WTC11 (cell line): ENCODE data around the gene RIMS4. TPM values are rescaled to one million over a fixed set of nuclear protein-coding genes. Genes with fewer than 3 reads are reported as not detected.

ENCODE experiments used
- ATAC-seq: fragments of 200-7000 bp; cut with Tn5 transposase; 2 replicates; pipeline ENCODE4 v1.10.0; 2021; ENCODE audit warnings: mild to moderate bottlenecking, moderate library complexity
- CTCF ChIA-PET: fragments of 300-600 bp; sonication (Branson Sonifier 250); formaldehyde crosslinking; loops from one replicate; lab custom pipeline; 2021; ENCODE audit warnings: antibody characterized with exemption; lab: Charles Lee
- POLR2A ChIA-PET: fragments of 350-600 bp; sonication (Branson Sonifier 250); formaldehyde crosslinking; loops from one replicate; lab custom pipeline; 2021; ENCODE audit warnings: antibody characterized with exemption; lab: Charles Lee
- DNase-seq: peaks from one replicate; pipeline ENCODE4 v3.0.0; 2021; ENCODE audit warnings: low spot score
- H3K27ac Mint-ChIP-seq: 2 replicates; pipeline ENCODE4 v1.8.0; 2021; ENCODE audit warnings: mixed read lengths
- H3K27me3 Mint-ChIP-seq: 2 replicates; pipeline ENCODE4 v1.8.0; 2021; ENCODE audit warnings: low read depth, mild to moderate bottlenecking, moderate library complexity, mixed read lengths
- H3K36me3 Mint-ChIP-seq: 2 replicates; pipeline ENCODE4 v1.8.0; 2021; ENCODE audit warnings: mixed read lengths
- H3K4me1 Mint-ChIP-seq: 2 replicates; pipeline ENCODE4 v1.8.0; 2022; ENCODE audit warnings: mixed read lengths
- H3K4me3 Mint-ChIP-seq: 2 replicates; pipeline ENCODE4 v1.8.0; 2021; ENCODE audit warnings: mild to moderate bottlenecking, moderate library complexity, mixed read lengths
- H3K9me3 Mint-ChIP-seq: 2 replicates; pipeline ENCODE4 v1.8.0; 2021; ENCODE audit warnings: mixed read lengths
- AFF4 ChIP-seq: sonication (generic); formaldehyde crosslinking; IDR thresholded peaks from 2 replicates; pipeline ENCODE4 v1.8.1; 2023; ENCODE audit warnings: mild to moderate bottlenecking, missing genetic modification reagents, borderline replicate concordance
- GABPB1 ChIP-seq: sonication (generic); formaldehyde crosslinking; IDR thresholded peaks from 2 replicates; pipeline ENCODE4 v1.8.1; 2023; ENCODE audit warnings: mild to moderate bottlenecking, missing genetic modification reagents
- JUN ChIP-seq: sonication (generic); formaldehyde crosslinking; IDR thresholded peaks from 2 replicates; pipeline ENCODE4 v1.8.0; 2023; ENCODE audit warnings: mild to moderate bottlenecking, missing genetic modification reagents
- NR2C2 ChIP-seq: sonication (generic); formaldehyde crosslinking; IDR thresholded peaks from 2 replicates; pipeline ENCODE4 v1.8.0; 2022; ENCODE audit warnings: mild to moderate bottlenecking, missing genetic modification reagents
- PREB ChIP-seq: sonication (generic); formaldehyde crosslinking; IDR thresholded peaks from 2 replicates; pipeline ENCODE4 v1.8.1; 2022; ENCODE audit warnings: mild to moderate bottlenecking, missing genetic modification reagents, moderate library complexity, borderline replicate concordance
- SOX15 ChIP-seq: fragments of 250-450 bp; sonication (Bioruptor Pico); IDR thresholded peaks from 2 replicates; pipeline ENCODE4 v1.9.0; 2021; ENCODE audit warnings: mild to moderate bottlenecking
- SP1 ChIP-seq: sonication (generic); formaldehyde crosslinking; conservative IDR thresholded peaks from 2 replicates; pipeline ENCODE4 v1.8.1; 2022; ENCODE audit warnings: missing genetic modification reagents
- TCF7 ChIP-seq: sonication (generic); formaldehyde crosslinking; IDR thresholded peaks from 2 replicates; pipeline ENCODE4 v1.8.0; 2022; ENCODE audit warnings: mild to moderate bottlenecking, low read depth, missing genetic modification reagents, moderate library complexity
- TEAD1 ChIP-seq: sonication (generic); formaldehyde crosslinking; IDR thresholded peaks from 2 replicates; pipeline ENCODE4 v1.8.0; 2022; ENCODE audit warnings: mild to moderate bottlenecking, missing genetic modification reagents
- TP53 ChIP-seq: sonication (generic); formaldehyde crosslinking; IDR thresholded peaks from 2 replicates; pipeline ENCODE4 v1.8.1; 2023; ENCODE audit warnings: mild to moderate bottlenecking, missing genetic modification reagents
- USF2 ChIP-seq: sonication (generic); formaldehyde crosslinking; IDR thresholded peaks from 2 replicates; pipeline ENCODE4 v1.8.1; 2023; ENCODE audit warnings: mild to moderate bottlenecking, missing genetic modification reagents, moderate library complexity
- ZNF232 ChIP-seq: sonication (generic); formaldehyde crosslinking; IDR thresholded peaks from 2 replicates; pipeline ENCODE4 v1.8.0; 2022; ENCODE audit warnings: mild to moderate bottlenecking, missing genetic modification reagents
- ZNF317 ChIP-seq: sonication (generic); formaldehyde crosslinking; IDR thresholded peaks from 2 replicates; pipeline ENCODE4 v1.8.1; 2023; ENCODE audit warnings: low read depth, mild to moderate bottlenecking, moderate library complexity, missing genetic modification reagents, borderline replicate concordance
- total RNA-seq: library from RNA; stranded (reverse); gene quantifications from 3 replicates; pipeline ENCODE4 v1.2.3, GENCODE V29; 2021
- TF ChIP-seq, protein P1 (sequence below): sonication (generic); formaldehyde crosslinking; IDR thresholded peaks from 2 replicates; pipeline ENCODE4 v1.8.0; 2022; ENCODE audit warnings: missing genetic modification reagents
- TF ChIP-seq, protein P2 (sequence below): sonication (generic); formaldehyde crosslinking; IDR thresholded peaks from 2 replicates; pipeline ENCODE4 v1.8.0; 2023; ENCODE audit warnings: missing genetic modification reagents
- TF ChIP-seq, protein P3 (sequence below): fragments of 200-600 bp; IDR thresholded peaks from 2 replicates; pipeline ENCODE4 v1.8.0; 2022; ENCODE audit warnings: antibody characterized with exemption

The RIMS4 gene
- total RNA-seq, 1 experiment from 2014 or later, result 24.8 TPM

- ChIA-PET POLR2A (no interaction called here), CTCF (interaction anchor here (1.5 to 2.8 kb wide), 3 partner anchors 17 to 31 kb away, joined by 3 to 14 read pairs (median 6); no protein-coding TSS in a partner anchor)
- no peak for TF ChIP-seq ZNF232 (CRISPR knock-in tag)
- TF ChIP-seq SOX15 (CRISPR knock-in tag), result no peak
- no peak for TF ChIP-seq PREB (CRISPR knock-in tag)
- no peak for TF ChIP-seq JUN (CRISPR knock-in tag)
- TF ChIP-seq TP53 (CRISPR knock-in tag), result no peak
- TF ChIP-seq, protein P1, sequence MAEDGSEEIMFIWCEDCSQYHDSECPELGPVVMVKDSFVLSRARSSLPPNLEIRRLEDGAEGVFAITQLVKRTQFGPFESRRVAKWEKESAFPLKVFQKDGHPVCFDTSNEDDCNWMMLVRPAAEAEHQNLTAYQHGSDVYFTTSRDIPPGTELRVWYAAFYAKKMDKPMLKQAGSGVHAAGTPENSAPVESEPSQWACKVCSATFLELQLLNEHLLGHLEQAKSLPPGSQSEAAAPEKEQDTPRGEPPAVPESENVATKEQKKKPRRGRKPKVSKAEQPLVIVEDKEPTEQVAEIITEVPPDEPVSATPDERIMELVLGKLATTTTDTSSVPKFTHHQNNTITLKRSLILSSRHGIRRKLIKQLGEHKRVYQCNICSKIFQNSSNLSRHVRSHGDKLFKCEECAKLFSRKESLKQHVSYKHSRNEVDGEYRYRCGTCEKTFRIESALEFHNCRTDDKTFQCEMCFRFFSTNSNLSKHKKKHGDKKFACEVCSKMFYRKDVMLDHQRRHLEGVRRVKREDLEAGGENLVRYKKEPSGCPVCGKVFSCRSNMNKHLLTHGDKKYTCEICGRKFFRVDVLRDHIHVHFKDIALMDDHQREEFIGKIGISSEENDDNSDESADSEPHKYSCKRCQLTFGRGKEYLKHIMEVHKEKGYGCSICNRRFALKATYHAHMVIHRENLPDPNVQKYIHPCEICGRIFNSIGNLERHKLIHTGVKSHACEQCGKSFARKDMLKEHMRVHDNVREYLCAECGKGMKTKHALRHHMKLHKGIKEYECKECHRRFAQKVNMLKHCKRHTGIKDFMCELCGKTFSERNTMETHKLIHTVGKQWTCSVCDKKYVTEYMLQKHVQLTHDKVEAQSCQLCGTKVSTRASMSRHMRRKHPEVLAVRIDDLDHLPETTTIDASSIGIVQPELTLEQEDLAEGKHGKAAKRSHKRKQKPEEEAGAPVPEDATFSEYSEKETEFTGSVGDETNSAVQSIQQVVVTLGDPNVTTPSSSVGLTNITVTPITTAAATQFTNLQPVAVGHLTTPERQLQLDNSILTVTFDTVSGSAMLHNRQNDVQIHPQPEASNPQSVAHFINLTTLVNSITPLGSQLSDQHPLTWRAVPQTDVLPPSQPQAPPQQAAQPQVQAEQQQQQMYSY (CRISPR knock-in tag), result no peak
- TF ChIP-seq USF2 (CRISPR knock-in tag), result no peak
- TF ChIP-seq TCF7 (CRISPR knock-in tag), result no peak
- no peak for TF ChIP-seq GABPB1
- TF ChIP-seq SP1 (CRISPR knock-in tag), result no peak
- no peak for TF ChIP-seq AFF4 (CRISPR knock-in tag)
- TF ChIP-seq, protein P2, sequence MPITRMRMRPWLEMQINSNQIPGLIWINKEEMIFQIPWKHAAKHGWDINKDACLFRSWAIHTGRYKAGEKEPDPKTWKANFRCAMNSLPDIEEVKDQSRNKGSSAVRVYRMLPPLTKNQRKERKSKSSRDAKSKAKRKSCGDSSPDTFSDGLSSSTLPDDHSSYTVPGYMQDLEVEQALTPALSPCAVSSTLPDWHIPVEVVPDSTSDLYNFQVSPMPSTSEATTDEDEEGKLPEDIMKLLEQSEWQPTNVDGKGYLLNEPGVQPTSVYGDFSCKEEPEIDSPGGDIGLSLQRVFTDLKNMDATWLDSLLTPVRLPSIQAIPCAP (CRISPR knock-in tag), result no peak
- TF ChIP-seq TEAD1 (CRISPR knock-in tag), result no peak
- TF ChIP-seq, protein P3, sequence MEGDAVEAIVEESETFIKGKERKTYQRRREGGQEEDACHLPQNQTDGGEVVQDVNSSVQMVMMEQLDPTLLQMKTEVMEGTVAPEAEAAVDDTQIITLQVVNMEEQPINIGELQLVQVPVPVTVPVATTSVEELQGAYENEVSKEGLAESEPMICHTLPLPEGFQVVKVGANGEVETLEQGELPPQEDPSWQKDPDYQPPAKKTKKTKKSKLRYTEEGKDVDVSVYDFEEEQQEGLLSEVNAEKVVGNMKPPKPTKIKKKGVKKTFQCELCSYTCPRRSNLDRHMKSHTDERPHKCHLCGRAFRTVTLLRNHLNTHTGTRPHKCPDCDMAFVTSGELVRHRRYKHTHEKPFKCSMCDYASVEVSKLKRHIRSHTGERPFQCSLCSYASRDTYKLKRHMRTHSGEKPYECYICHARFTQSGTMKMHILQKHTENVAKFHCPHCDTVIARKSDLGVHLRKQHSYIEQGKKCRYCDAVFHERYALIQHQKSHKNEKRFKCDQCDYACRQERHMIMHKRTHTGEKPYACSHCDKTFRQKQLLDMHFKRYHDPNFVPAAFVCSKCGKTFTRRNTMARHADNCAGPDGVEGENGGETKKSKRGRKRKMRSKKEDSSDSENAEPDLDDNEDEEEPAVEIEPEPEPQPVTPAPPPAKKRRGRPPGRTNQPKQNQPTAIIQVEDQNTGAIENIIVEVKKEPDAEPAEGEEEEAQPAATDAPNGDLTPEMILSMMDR, result no peak
- TF ChIP-seq NR2C2, result no peak
- TF ChIP-seq ZNF317 (CRISPR knock-in tag), result no peak
- H3K27ac Mint-ChIP-seq, result peak overlapping the region; percentile 39; the same call in 1 of the 2 replicates
- H3K4me3 Mint-ChIP-seq, result no peak overlapping the region
- ATAC-seq (no peak), DNase-seq (no peak)
- H3K4me1 Mint-ChIP-seq, result peaks cover 4% of the 10 kb centered on the region; the same call in 1 of the 2 replicates
- no peaks in the 10 kb centered on the region for H3K27me3 Mint-ChIP-seq
- H3K36me3 Mint-ChIP-seq, result no peaks in the 10 kb centered on the region
- H3K9me3 Mint-ChIP-seq, result no peaks in the 10 kb centered on the region
Measured at GRCh38 chr20:44768854-44769480, 41.4 kb downstream of the RIMS4 start.
